ENCODE data around the gene DACT2. TPM values are rescaled to one million over a fixed set of nuclear protein-coding genes. Genes with fewer than 3 reads are reported as not detected.
"Not testable (repeated sequence)": the region's sequence is repeated elsewhere in the genome, so short reads cannot be mapped to it uniquely, and the experiment has no call there.

The DACT2 gene
- polyA plus RNA-seq, 3 donors = 16.1 to 17.5 (median 17.3) TPM

DNA sequence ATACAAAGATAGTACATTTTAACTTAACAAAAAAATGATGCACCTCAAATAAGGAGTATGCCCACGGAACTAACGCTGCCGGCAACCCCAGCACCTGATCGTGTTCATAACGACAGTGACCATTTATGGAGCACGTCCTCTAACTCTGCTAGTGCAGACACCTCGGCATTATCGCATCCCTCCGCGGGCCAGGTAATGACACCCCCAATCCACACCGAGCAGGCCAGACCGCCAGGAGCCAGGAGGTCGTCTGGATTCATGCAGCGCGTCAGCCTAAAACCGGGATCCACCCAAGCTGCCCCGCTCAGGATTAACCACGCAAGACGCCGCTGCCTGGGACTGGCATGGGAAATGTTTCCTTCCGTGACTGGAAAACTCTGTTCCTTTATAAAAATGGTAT, 34.1 kb downstream of the DACT2 start:
- DNase-seq (ENCODE audit: low read depth in 3 of 3, low spot score in 2 of 3) = no peak

DNA sequence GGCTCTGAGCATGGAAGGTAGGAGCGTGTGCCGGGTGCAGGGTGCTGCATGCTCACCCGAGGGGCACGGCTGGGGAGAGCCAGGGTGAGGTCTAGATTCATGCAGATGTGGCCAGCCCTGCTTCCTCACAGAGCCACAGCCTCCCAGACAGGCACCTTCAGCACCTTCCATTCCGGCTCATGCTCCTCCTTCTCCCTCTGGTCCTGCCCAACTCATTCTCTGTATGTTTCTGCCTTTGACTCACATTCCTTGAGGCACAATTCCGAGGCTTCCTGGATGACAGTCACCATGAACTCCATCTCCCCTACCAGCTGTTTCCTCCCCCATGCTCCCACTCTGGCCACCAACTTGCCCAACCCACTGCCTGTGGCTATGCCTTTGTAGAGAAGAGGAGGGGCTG, 35.4 kb downstream of the DACT2 start:
- no peak for DNase-seq (ENCODE audit: low read depth in 3 of 3, low spot score in 2 of 3)

DNA sequence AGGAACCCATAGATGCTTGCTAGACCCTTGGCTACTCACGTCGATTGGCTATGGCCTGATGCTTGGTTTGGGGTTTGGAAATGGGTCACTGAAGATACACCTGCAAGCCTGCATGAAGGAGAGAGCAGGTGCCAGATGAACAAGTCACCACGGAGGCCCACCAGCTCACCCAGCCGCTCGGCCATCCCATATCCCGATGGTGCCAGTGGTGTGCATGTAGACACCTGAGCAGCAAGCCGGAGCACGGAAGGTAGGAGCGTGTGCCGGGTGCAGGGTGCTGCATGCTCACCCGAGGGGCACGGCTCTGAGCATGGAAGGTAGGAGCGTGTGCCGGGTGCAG, 35.9 kb downstream of the DACT2 start:
- no peak for DNase-seq (ENCODE audit: low read depth in 3 of 3, low spot score in 2 of 3)

DNA sequence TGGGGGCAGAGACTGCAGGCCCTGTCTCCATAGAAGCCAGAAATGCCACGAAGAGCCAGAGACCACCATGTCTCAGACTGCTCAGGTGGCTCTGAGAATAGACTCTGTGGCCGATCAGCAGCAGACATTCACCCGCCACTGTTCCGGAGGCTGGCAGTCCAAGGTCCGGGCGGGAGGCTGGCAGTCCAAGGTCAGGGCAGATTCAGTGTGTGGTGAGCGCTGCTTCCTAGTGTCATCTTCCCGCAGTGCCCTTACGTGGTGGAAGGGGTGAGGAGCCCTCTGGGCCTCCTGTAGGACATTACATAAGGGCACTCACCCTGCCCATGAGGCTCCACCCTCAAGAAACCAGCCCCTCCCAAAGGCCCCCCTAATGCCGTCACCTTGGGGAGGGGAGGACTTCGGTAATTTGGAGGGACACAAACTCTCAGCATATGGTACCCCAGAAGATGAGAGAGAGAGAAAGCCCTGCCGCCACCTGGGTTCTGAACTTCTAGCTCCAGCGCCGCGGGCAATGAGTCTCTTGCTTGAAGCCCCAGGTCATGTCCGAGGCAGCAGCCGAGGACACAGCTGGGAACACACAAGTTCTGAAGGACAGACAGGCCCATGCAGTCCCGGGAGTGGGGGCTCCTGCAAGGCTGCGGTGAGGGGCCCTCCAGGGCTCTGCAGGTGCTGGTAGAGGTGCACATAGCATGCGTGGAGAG, 36.4 kb downstream of the DACT2 start:
- DNase-seq (ENCODE audit: low read depth in 3 of 3, low spot score in 2 of 3) = no peak

DNA sequence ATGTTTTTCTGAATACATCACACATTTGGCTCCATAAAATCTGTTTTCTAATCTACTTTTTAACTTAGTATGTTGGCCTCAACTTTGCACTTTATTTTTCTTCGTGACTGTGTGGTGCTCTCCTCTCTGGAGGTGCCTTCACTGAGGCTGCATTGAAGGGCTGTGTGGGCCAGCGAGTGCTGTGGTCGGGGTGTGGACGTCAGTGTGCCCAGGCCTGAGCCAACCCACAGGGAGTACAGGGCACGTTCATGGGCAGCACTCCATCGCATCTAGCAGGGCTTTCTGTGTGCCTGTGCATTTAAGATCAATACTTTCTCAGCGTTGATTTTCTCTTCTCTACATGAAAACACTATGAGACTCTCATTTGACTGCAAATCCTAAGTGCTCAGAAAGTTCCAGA, 37.8 kb downstream of the DACT2 start:
- DNase-seq (ENCODE audit: low read depth in 3 of 3, low spot score in 2 of 3) = no peak

DNA sequence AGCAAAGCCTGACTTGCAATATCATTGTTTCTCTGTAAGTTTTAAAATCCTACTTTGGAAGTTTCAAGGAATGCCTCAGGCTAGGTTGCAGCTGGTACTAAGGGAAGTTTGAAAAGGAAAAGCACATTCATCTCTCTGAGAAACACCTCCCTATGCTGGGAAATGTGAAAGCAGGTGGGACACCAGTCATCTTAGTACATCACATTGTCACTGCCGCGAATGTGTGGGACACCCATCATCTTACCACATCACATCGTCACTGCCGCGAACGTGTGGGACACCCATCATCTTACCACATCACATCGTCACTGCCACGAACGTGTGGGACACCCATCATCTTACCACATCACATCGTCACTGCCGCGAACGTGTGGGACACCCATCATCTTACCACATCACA, 38.3 kb downstream of the DACT2 start:
- not testable (repeated sequence) for DNase-seq (ENCODE audit: low read depth in 3 of 3, low spot score in 2 of 3)

DNA sequence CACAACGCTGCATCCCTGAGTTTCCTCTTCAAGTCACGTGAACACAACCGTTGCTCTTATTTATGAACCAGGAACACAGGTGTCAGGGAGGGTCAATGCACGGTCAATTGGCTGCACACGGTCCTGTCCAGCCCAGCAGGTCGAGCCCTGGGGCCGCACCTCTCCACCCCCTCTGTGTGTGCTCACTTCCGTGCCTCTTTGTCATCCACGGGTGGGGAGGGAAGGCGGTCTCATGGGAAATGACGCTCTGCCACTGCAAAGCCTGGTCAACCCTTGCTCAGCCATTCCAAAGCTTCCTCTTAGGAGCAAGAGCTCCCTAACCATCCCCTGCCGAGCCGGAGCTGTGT, 38.7 kb downstream of the DACT2 start:
- no peak for DNase-seq (ENCODE audit: low read depth in 3 of 3, low spot score in 2 of 3)

DNA sequence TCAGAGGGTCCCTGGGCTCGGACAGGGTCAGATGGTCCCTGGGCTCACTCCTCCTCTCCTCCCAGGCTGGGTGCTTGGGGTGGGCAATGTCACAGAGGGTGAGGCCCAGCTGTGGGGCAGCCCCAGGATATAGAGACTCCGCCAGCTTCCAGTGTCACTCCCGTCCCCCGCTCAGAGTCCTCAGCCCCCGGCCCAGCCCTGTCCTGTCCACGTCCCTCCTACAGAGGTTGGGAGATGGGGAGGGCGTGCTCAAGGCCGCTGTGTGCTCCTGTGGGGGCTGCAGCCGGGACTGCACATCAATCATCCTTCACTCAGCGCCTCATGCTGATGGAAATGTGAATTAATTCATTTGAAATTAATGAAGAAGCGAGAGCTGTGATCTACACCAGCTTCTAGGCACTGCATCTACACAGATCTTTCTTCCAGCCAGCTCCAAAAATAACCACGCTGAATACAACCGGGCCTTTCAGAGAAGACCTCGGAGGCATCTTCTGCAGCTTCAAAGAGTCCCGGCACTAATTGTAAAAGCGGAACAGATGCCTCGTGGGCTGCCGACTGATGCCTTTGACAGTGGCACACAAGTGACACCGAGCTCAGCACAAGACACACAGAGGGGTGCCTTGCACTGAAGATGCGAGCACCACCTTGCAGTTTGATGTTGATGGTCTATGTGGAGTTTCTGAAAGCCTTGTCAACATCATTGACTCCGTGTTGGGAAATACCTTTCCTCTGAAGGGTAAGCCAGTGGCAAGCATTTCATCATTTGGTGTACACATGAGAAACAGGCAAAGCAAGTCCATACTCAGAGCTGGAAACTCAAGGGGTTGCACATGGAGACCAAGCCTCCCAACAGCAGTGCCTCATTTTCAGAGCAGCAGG, 39.3 kb downstream of the DACT2 start:
- DNase-seq (ENCODE audit: low read depth in 3 of 3, low spot score in 2 of 3) = no peak

DNA sequence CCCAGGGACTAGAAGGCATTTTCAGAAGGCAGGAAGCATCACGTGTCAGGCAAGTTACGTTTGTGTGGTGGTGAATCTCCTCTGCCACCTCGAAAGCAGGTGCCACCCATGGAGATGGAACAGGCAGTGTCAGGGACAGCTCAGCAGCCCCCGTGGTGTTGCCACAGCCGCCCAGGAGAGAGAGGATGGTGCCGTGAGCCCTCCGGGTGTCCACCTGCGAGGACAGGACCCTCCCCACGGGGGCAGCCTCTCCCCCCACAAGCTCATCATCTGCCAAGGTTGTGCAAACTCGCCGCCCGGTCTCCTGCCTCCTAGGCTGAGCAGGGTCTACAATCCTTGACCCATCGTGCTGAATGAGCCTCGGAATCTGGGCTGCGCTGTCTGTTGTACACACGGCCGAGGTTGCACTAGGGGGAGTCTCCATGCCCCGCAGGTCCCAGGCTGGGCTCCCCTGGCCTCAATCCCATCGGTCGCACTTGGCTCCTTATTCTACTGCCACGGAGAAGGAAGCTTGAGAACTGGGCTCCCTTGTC, 40.1 kb downstream of the DACT2 start:
- no peak for DNase-seq (ENCODE audit: low read depth in 3 of 3, low spot score in 2 of 3)

DNA sequence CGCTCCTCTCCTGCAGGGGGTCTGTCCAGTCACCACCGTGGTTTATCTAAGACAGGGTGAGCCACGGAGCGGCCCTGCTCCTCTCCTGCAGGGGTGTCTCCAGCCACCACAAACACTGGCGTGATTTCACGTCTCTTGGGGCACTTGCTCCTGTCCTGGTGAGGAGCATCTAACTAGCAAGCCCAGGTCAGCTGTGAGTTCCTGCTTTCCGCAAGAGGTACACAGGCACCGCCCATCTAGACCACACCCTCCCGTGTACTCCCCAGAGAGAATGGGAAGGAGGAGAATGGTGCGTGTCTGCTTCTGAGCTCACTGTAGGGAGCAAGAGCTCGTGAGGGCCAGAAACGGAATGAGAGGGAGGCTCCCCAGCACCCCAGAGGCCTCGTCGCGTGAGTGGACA, 40.7 kb downstream of the DACT2 start:
- no peak for DNase-seq (ENCODE audit: low read depth in 3 of 3, low spot score in 2 of 3)

DNA sequence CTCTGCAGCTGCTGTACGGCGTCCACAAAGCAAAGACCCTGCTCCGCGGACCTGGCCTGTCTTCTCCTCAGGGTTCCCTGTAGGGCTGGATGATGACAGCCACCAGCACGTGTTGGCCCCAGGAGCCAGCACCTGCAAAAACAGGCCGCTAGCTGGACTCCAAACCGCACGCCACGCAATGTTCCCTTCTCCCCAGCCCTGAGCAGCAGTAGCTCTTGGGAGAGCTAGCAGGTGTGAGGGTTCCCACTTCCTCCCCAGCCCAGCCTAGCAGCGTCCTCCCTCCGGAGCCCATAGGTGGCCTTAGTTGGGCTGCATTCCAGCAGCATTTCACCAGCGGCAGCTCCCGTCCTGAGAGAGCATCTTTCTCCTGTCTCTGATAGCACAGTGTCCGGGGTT, 42.3 kb downstream of the DACT2 start:
- DNase-seq (ENCODE audit: low read depth in 3 of 3, low spot score in 2 of 3) = no peak

DNA sequence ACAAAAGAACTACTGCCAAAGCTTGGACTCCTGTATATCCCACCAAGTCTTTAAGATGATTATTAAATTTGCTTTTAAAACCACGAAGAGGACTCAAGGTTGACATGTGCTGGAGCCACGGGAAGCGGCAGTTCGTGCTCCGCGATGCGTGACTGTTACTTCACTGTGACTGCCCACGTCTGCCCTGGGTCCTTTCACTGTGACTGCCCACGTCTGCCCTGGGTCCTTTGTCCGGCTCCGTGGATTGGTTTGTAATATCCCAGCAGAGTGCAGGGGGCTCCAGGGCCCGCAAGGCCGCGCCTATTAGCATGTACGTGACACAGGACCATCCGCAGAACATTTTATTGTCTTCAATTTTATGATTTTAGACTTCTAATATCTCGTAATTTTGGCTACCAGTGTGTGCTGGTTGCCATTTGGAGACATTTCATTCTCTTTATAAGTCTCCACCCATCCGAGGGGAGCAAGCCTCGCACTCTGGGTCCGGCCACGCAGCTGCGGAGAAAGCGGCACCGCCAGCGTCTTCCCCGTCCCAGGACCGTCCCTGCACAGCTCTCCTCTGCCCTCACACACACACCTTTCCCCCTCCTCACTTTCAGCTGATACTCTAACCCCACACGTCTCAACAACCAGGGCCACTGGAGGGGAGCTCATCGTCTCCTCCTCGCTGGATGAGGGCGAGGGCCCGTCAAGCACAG, 42.9 kb downstream of the DACT2 start:
- DNase-seq (ENCODE audit: low read depth in 3 of 3, low spot score in 2 of 3) = no peak

DNA sequence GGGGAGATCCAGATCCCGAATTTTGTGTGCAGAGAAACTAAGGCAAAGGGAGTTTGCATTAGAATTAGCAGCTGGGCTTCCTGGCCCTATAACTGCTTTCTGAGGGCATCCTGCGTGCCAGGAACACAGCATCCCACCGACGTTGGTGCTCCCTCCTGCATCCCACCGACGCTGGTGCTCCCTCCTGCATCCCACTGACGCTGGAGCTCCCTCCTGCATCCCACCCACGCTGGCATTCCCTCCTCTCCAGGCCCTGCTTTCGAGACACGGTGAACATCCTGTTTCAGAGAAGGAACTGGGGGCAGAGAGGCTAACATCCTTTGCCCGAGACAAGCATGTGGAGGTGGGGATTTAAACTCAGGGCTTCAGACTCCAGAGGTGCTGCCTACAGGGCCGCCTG, 44.4 kb downstream of the DACT2 start:
- no peak for DNase-seq (ENCODE audit: low read depth in 3 of 3, low spot score in 2 of 3)

DNA sequence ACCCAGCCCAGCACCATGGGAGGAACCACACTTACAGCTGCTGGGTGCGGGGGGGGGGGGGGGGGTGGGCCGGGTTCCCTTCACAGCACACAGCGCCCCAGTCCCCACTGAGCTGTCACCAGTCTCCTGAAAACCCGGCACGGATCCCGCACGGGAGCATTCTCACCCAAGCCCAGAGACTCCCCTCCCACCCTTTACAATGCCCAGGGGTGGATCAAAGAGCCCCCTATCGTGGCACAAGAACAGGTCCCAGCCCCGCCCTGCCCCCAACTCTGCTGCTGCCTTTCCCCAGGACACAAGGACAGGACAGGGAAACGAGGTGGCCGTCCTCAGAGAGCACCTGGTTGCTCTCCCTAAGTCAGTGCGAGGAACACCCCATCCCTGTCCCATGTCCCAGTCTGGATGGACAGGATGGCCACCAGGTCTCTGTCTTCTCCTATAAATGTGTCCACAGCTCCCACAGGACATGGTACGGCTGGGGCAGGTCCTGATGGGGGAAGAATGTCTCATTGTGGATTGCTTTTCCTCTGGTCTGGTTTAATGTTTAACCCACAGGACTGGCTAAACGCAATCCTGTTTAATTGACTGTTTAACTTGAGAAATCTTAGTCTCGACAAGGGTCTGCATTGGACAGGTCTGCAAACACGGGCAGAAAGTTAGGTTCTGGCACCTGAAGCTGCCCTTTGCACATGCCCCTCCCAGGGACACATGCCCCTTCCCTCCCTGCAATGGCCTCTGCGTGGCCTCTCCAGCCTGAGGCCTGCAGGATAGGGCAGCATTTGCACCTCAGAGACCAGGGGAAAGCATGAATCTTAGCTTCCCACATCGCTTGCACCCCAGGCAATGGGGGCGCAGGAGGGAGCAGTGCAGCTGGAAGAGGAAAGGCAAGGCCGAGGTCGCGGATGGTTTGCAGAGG, 45.3 kb downstream of the DACT2 start:
- peak in 2 of 3 donors; percentile 45 to 63 for DNase-seq (ENCODE audit: low read depth in 3 of 3, low spot score in 2 of 3)

DNA sequence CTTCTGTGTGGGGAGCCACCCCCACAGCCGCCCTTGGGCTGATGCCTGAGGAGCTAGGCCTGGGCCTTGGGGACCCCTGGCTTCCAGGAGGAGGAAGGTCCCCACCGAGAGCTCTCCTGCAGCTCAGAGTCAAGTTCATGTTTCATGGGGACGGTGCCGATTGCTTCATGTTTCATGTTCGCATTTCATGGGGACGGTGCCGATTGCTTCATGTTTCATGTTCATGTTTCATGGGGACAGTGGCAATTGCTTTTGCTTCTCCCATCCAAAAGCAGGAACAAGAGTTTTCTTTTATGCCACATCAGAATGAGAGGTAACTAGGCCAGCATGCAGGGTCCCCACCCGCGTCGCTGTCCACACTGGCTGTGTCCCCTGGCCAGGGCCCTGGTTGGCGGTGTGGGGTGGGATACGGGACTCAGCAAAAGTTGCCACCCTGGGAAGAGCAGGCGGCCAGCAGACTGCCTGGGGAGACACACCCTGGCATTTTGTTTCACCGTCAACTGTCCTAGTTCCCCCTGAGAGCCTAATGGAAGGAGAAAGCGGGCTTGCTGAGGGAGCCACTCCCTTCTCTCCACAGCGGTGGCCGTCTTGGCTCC, 46.0 kb downstream of the DACT2 start:
- DNase-seq (ENCODE audit: low read depth in 3 of 3, low spot score in 2 of 3) = no peak

DNA sequence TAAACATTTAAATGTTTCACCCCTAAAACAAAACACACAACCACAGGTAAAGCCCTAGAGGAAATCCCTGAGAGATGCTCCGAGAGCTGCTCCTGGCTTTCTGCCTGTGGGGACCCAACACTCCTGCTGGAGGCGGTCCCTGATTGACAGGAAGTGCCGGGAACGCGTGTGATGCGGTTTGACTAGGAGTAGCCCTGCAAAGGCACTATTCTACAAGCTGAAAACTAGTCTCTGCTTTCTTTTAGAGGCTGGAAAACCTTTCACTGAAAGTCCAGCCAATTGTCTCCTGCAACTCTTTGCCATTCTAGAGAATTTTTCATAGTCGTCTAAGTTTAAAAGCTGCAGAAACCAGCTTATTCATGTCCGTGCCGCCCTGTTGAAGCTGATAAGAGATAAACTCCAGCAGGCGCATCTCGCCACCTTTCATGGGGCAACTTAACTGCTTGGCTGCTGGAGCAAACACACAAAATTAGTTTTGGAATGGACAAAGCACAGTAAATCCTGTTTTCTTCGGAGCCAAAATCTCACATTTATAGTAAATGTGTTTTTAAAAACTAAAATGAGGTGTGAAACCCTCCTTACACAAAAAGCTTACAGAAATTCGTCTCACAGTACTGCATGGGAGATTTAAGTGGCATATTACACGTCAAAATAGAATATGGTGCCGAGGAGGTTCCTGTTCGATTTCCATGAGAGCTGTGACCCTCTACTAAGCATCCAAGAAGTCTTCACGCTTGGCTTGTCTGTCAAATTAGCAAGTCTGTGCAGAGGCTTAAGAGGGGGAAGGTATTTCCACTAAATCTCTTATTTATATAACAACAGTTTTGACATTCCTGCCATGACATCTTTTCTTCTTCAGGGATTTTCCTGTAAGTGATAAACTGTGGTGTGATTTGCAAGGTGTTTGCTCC, 46.9 kb downstream of the DACT2 start:
- no peak for DNase-seq (ENCODE audit: low read depth in 3 of 3, low spot score in 2 of 3)

DNA sequence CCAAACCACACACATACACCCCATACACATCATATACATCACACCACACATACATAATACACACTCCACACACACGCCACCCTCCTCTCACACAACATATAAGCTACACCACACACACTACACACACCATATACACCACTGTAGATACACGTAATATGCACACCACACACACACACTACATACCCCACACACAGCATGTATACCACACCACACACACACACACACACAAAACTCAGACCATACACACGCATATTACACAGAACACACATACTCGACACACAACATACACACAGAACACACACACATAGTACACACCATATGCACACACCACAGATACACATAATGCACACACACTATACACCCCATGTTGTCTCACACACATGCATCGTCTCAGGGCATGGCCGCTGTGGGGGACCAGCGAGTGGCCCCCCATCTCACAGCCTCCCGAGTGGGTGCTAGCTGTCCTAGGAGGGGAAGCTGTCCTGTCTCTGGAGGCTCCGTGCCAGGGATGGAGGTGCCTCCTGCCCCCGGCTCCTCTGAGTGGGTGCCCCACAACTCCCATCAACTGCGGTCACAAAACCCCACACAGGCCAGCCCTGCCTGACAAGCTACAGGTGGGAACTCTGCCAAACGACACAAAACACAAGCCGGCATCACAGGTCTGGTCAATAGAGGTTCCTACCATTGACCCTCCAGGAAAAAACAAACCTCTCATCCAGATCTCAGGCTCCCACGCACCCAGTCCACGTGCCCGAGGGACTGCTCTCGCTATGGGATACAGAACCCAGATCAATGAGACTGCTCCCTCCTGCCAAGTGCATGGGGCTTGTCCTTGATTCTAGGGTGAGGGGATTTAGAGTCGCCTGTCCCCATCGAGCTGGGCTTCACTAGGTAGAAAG, 49.1 kb downstream of the DACT2 start:
- no peak for DNase-seq (ENCODE audit: low read depth in 3 of 3, low spot score in 2 of 3)
